HCT116 (cell line): Measurements from ENCODE around the gene VCAM1.

Experiments
- CEBPB ChIP-seq: IDR thresholded peaks from 2 replicates; pipeline ENCODE4 v1.6.1; 2012; ENCODE audit warnings: low read depth
- CTCF ChIP-seq, 3 experiments: fragments of 200-600 bp in 1 of 3; sonication (generic) in 1 of 3; IDR thresholded peaks in 2 of 3; conservative IDR thresholded peaks in 1 of 3; 2 replicates each; pipeline ENCODE4 v1.5.1; 2012 to 2017; ENCODE audit warnings: low read depth in 2 of 3, low read length in 2 of 3, antibody characterized with exemption in 1 of 3, borderline replicate concordance in 1 of 3, control low read depth in 1 of 3, mild to moderate bottlenecking in 1 of 3, mixed read lengths in 1 of 3, mixed run types in 1 of 3, moderate library complexity in 1 of 3; ENCODE audit not compliant: insufficient read depth in 1 of 3
- EGR1 ChIP-seq: IDR thresholded peaks from 2 replicates; pipeline ENCODE4 v1.6.1; 2012; ENCODE audit warnings: low read depth
- ELF1 ChIP-seq: IDR thresholded peaks from 2 replicates; pipeline ENCODE4 v1.6.1; 2012; ENCODE audit warnings: low read depth, borderline replicate concordance
- POLR2A ChIP-seq: IDR thresholded peaks from 2 replicates; pipeline ENCODE4 v1.7.0; 2011; ENCODE audit warnings: borderline replicate concordance; ENCODE audit not compliant: insufficient read depth, insufficient read length; ENCODE audit errors: extremely low read depth
- POLR2AphosphoS5 ChIP-seq: IDR thresholded peaks from 2 replicates; pipeline ENCODE4 v1.6.1; 2011; ENCODE audit warnings: mild to moderate bottlenecking, low read depth, low read length, moderate library complexity
- RAD21 ChIP-seq: IDR thresholded peaks from 2 replicates; pipeline ENCODE4 v1.6.1; 2012; ENCODE audit warnings: low read depth, mild to moderate bottlenecking
- REST ChIP-seq: IDR thresholded peaks from 2 replicates; pipeline ENCODE4 v1.6.1; 2012; ENCODE audit warnings: low read depth
- SP1 ChIP-seq: IDR thresholded peaks from 2 replicates; pipeline ENCODE4 v1.6.1; 2012; ENCODE audit warnings: low read depth
- YY1 ChIP-seq: IDR thresholded peaks from 2 replicates; pipeline ENCODE4 v1.6.1; 2011; ENCODE audit warnings: low read length, low read depth, moderate library complexity, mild to moderate bottlenecking; ENCODE audit not compliant: insufficient replicate concordance; ENCODE audit errors: extremely low read depth
- ZNF274 ChIP-seq: fragments of 200-500 bp; sonication (Bioruptor generic); IDR thresholded peaks from 2 replicates; pipeline ENCODE4 v1.6.1; 2014; ENCODE audit warnings: mild to moderate bottlenecking, low read depth, low read length, inconsistent platforms
- TF ChIP-seq, protein P1 (sequence below): IDR thresholded peaks from 2 replicates; pipeline ENCODE4 v1.6.1; 2012

DNA sequence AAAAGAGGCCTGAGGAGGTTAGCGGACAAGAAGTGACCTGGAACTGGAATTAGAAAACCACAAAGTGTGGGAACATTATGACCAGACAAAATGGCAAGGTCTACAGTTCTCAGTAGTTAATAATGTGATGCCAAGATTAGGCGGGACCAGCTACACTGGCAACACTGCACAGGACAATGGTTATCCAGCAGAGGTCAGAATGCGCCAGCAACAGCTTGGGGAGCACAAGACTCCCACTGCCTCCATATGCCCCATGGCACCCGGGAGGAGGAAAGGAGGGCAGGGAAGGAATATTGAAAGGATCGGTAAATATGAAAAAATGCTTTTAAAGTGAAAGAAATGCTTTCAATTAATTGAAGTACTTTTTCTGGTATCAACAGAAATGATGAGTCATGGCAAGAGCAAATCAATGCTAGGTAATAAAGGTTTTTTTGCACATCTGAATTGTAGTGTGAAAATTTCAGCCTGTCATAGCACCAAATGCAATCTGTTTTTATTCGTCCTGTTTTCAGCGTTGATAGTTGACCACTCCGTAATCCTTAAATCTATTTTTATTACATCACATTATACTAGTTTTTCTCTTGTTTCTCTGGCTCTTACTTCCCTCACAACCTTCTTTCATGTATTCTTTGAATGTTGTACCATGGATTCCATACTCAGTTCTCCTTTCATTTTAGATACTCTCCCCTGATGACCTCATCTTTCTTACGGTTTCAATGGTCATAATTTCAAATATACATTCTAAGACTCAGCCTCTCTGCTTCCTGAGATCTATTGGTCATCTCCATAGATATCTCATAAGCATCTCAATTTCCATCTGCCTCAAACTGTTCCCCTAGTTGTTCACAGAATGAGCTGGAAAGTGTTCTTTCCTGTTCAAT lies 30.7 kb downstream of the VCAM1 start:
- TF ChIP-seq CTCF (IDR thresholded peaks at IDR 0.05 in 2 of 3, conservative IDR thresholded peaks at IDR 0.05 in 1 of 3; ENCODE audit: borderline replicate concordance in 1 of 3, insufficient read depth in 1 of 3, low read depth in 2 of 3, low read length in 2 of 3) (peak in 2 of 3 experiments; percentile 23 to 35; a peak in 2 of 6 replicates), POLR2A (no peak), YY1 (no peak), POLR2AphosphoS5 (no peak), ZNF274 (no peak), ELF1 (no peak), SP1 (no peak), RAD21 (peak; percentile 35; the same call in 1 of the 2 replicates), CEBPB (no peak), EGR1 (no peak), REST (no peak)
- TF ChIP-seq, protein P1, sequence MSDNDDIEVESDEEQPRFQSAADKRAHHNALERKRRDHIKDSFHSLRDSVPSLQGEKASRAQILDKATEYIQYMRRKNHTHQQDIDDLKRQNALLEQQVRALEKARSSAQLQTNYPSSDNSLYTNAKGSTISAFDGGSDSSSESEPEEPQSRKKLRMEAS = no peak
